NOMO-1 treated with dmso at 0.1 percent for 144 hours (cell line): ENCODE data around the gene ARRDC1.
"Not testable (repeated sequence)": the region's sequence is repeated elsewhere in the genome, so short reads cannot be mapped to it uniquely, and the experiment has no call there.

Source experiments
- DNase-seq: peaks from one replicate; lab custom pipeline; 2025; ENCODE audit not compliant: unreplicated experiment; lab: John Stamatoyannopoulos, UW

The ARRDC1 gene

GRCh38 chr9:137583347-137583746, 22.1 kb upstream of the ARRDC1 start:
- no peak for DNase-seq

GRCh38 chr9:137583957-137584356, 21.5 kb upstream of the ARRDC1 start:
- no peak for DNase-seq

- no peak for DNase-seq
These were observed 18.6 kb upstream of the ARRDC1 start for GRCh38 chr9:137586854-137587253.

- no peak for DNase-seq
These were observed 17.2 kb upstream of the ARRDC1 start for GRCh38 chr9:137588311-137588710.

GRCh38 chr9:137588891-137589290, 16.6 kb upstream of the ARRDC1 start:
- DNase-seq = no peak

- DNase-seq = no peak
These were observed 15.9 kb upstream of the ARRDC1 start for GRCh38 chr9:137589441-137590122.

GRCh38 chr9:137590123-137590468, 15.4 kb upstream of the ARRDC1 start:
- no peak for DNase-seq

GRCh38 chr9:137590469-137591383, 14.8 kb upstream of the ARRDC1 start, which contains the start of gene ZMYND19:
ZMYND19 (minus strand) TSS chr9:137590512; CDS start chr9:137590263, 249 bp downstream.
- peak; percentile 93 for DNase-seq

GRCh38 chr9:137592767-137593166, 12.7 kb upstream of the ARRDC1 start:
- DNase-seq = no peak

GRCh38 chr9:137593176-137593575, 12.3 kb upstream of the ARRDC1 start:
- DNase-seq = no peak

- not testable (repeated sequence) for DNase-seq
These were observed 8.9 kb upstream of the ARRDC1 start for GRCh38 chr9:137596577-137596976.

GRCh38 chr9:137598943-137599342, 6.5 kb upstream of the ARRDC1 start:
- DNase-seq = no peak

GRCh38 chr9:137602661-137603060, 2.8 kb upstream of the ARRDC1 start:
- DNase-seq = peak; percentile 79

- no peak for DNase-seq
These were observed 1.6 kb upstream of the ARRDC1 start for GRCh38 chr9:137603879-137604278.

- no peak for DNase-seq
These were observed 970 bp upstream of the ARRDC1 start for GRCh38 chr9:137604345-137605086.

- no peak for DNase-seq
These were observed 627 bp downstream of the ARRDC1 start for GRCh38 chr9:137606005-137606621.

GRCh38 chr9:137606734-137607138, 1.2 kb downstream of the ARRDC1 start:
- DNase-seq = no peak

- DNase-seq = no peak
These were observed 1.8 kb downstream of the ARRDC1 start for GRCh38 chr9:137607141-137607857.

GRCh38 chr9:137610944-137611343, 5.5 kb downstream of the ARRDC1 start:
- DNase-seq = no peak
